Lower leg skin (tissue), 4 donors: Measurements from ENCODE around the gene PAXIP1. TPM values are rescaled to one million over a fixed set of nuclear protein-coding genes. Genes with fewer than 3 reads are reported as not detected.
A peak's percentile ranks its signal among the peaks of the same experiment; 100 is the strongest.

Experiments used
- DNase-seq, 2 donors: peaks; one replicate each; pipeline ENCODE4 v3.0.0-alpha.2; 2019; ENCODE audit warnings: low spot score in 2 of 2
- H3K4me3 ChIP-seq: fragments of 200-600 bp; sonication (generic); 2 replicates; pipeline ENCODE4 v1.5.1; 2017; ENCODE audit warnings: mild to moderate bottlenecking, low read depth; ENCODE audit not compliant: poor library complexity, severe bottlenecking
- CTCF ChIP-seq, 3 donors: fragments of 450-650 bp; IDR thresholded peaks; one replicate each; pipeline ENCODE4 v1.5.1; 2016; ENCODE audit warnings: antibody characterized with exemption in 3 of 3, mild to moderate bottlenecking in 3 of 3, moderate library complexity in 2 of 3
- POLR2A ChIP-seq, 2 donors: fragments of 450-650 bp; IDR thresholded peaks; one replicate each; pipeline ENCODE4 v1.6.1; 2016 to 2017; ENCODE audit warnings: antibody characterized with exemption in 2 of 2, mild to moderate bottlenecking in 1 of 2, moderate library complexity in 1 of 2
- WGBS, 2 donors: methylation state at CpG; one replicate each; pipeline ENCODE4 v1.1.5; 2018; 5-methylcytosine and 5-hydroxymethylcytosine counted together
- intact Hi-C: fragments of 100-400 bp; cut with DNase I; formaldehyde crosslinking; loops from one replicate; pipeline ENCODE4 v1.15.0; 2023; ENCODE audit warnings: low total_unique reads
- total RNA-seq, 4 donors: library from RNA; depleted of rRNA; stranded (reverse); fragments of >200 nt; gene quantifications; one replicate each; pipeline ENCODE4 v1.1.0, GENCODE V29; 2016

PAXIP1 gene
- total RNA-seq, 4 donors from 2014 or later = 10.0 to 14.1 (median 11.4) TPM

- no peak overlapping the region for H3K4me3 ChIP-seq
- TF ChIP-seq POLR2A (IDR thresholded peaks at IDR 0.05) = no peak
- no peak for TF ChIP-seq CTCF (IDR thresholded peaks at IDR 0.05)
- 67 to 69% methylated on average over 9 of the region's 9 CpGs for WGBS, 2 donors
- DNase-seq = peak; percentile 26 to 91
- intact Hi-C loops = no loop called here
Measured at GRCh38 chr7:154953006-154953684, 49.8 kb downstream of the PAXIP1 start.

- H3K4me3 ChIP-seq = no peak overlapping the region
- TF ChIP-seq CTCF (IDR thresholded peaks at IDR 0.05) (no peak), POLR2A (IDR thresholded peaks at IDR 0.05) (no peak)
- WGBS, 2 donors = 86 to 90% methylated on average over 2 of the region's 2 CpGs
- no peak for DNase-seq
- intact Hi-C loops = no loop called here
Measured at GRCh38 chr7:154950960-154951359, 52.0 kb downstream of the PAXIP1 start.

- 80 to 82% methylated on average over 5 of the region's 5 CpGs for WGBS, 2 donors
- no peak for TF ChIP-seq CTCF (IDR thresholded peaks at IDR 0.05)
- no peak for TF ChIP-seq POLR2A (IDR thresholded peaks at IDR 0.05)
- no peak overlapping the region for H3K4me3 ChIP-seq
- DNase-seq = no peak
- intact Hi-C loops = no loop called here
Measured at GRCh38 chr7:154947604-154948003, 55.3 kb downstream of the PAXIP1 start.

- TF ChIP-seq CTCF (IDR thresholded peaks at IDR 0.05) (no peak), POLR2A (IDR thresholded peaks at IDR 0.05) (no peak)
- DNase-seq = no peak
- WGBS, 2 donors = 85 to 87% methylated on average over 7 of the region's 7 CpGs
- intact Hi-C loops = no loop called here
- no peak overlapping the region for H3K4me3 ChIP-seq
Measured at GRCh38 chr7:154946166-154946565, 56.8 kb downstream of the PAXIP1 start.

- intact Hi-C loops = loop anchor here (5.0 kb wide), 1 partner anchor 1013 kb away; no protein-coding TSS in a partner anchor
- TF ChIP-seq POLR2A (IDR thresholded peaks at IDR 0.05) (no peak), CTCF (IDR thresholded peaks at IDR 0.05) (no peak)
- WGBS, 2 donors = 77% methylated on average over 9 of the region's 9 CpGs
- no peak for DNase-seq
- no peak overlapping the region for H3K4me3 ChIP-seq
Measured at GRCh38 chr7:154943906-154944305, 59.0 kb downstream of the PAXIP1 start.

GRCh38 chr7:154942691-154943090 is 60.2 kb downstream of the PAXIP1 start:
- no peak for DNase-seq
- intact Hi-C loops = loop anchor here (5.0 kb wide), 1 partner anchor 1015 kb away; no protein-coding TSS in a partner anchor
- WGBS, 2 donors = 81 to 82% methylated on average over 2 of the region's 2 CpGs
- no peak for TF ChIP-seq CTCF (IDR thresholded peaks at IDR 0.05)
- no peak for TF ChIP-seq POLR2A (IDR thresholded peaks at IDR 0.05)
- no peak overlapping the region for H3K4me3 ChIP-seq
